BJ (cell line): ENCODE data around the gene MAML2. TPM values are rescaled to one million over a fixed set of nuclear protein-coding genes. Genes with fewer than 3 reads are reported as not detected.

Source experiments
- CTCF ChIA-PET: fragments of 350-600 bp; formaldehyde crosslinking; extraction: SDS; loops from one replicate; lab custom pipeline; 2021; ENCODE audit warnings: antibody characterized with exemption, inconsistent platforms; lab: Yijun Ruan, JAX
- POLR2A ChIA-PET: fragments of 300-600 bp; sonication (Branson Sonifier 250); formaldehyde crosslinking; extraction: SDS; loops from one replicate; lab custom pipeline; 2021; ENCODE audit warnings: antibody characterized with exemption; lab: Charles Lee
- DNase-seq: peaks from one replicate; pipeline ENCODE4 v3.0.0-alpha.2; 2011; ENCODE audit warnings: low read depth
- H3K27me3 ChIP-seq: 2 replicates; pipeline ENCODE4 v1.6.0; 2011; ENCODE audit warnings: low read length; ENCODE audit not compliant: control insufficient read depth, insufficient read depth
- H3K36me3 ChIP-seq: 2 replicates; pipeline ENCODE4 v1.5.1; 2011; ENCODE audit warnings: low read length; ENCODE audit not compliant: control insufficient read depth, insufficient read depth
- H3K4me3 ChIP-seq: 2 replicates; pipeline ENCODE4 v1.5.1; 2011; ENCODE audit warnings: low read depth, mild to moderate bottlenecking, control low read depth, low read length
- polyA plus RNA-seq: library from polyadenylated mRNA; depleted of rRNA; stranded (reverse); fragments of >200 nt; gene quantifications from 2 replicates; pipeline ENCODE4 v1.2.3, GENCODE V29; 2011
- TF ChIP-seq, protein P1 (sequence below): IDR thresholded peaks from 2 replicates; pipeline ENCODE4 v1.5.1; 2011; ENCODE audit warnings: low read depth, mild to moderate bottlenecking, control low read depth, inconsistent platforms, low read length, moderate library complexity; ENCODE audit not compliant: insufficient read depth

The MAML2 gene
- polyA plus RNA-seq, 1 experiment, result 22.0 TPM

DNA sequence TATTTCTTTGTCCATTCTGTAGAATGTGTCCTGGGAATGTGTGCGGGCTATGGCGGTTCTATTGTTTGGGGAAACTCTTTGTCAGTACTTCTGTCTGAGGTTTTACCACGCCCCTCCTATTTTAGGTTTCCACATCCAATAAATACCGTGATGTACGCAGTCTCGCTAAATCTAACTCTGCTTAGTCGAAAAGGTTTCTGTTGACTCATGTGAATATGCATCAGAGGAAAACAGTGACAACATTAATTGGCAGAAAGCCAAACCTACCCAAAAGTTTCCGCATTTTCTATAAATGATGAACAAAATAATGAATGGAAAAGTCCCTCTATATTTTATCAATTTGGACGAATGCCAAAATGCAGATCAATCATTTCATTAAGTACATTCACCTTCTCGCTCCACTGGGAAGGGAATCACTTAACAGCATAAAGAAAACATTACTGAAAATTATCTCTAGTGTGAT lies 143.4 kb downstream of the MAML2 start:
- ChIA-PET CTCF (interaction anchor here (1.7 kb wide), 1 partner anchor 109 kb away, joined by 3 read pairs; no protein-coding TSS in a partner anchor), POLR2A (no interaction called here)
- DNase-seq, result no peak
- TF ChIP-seq, protein P1, sequence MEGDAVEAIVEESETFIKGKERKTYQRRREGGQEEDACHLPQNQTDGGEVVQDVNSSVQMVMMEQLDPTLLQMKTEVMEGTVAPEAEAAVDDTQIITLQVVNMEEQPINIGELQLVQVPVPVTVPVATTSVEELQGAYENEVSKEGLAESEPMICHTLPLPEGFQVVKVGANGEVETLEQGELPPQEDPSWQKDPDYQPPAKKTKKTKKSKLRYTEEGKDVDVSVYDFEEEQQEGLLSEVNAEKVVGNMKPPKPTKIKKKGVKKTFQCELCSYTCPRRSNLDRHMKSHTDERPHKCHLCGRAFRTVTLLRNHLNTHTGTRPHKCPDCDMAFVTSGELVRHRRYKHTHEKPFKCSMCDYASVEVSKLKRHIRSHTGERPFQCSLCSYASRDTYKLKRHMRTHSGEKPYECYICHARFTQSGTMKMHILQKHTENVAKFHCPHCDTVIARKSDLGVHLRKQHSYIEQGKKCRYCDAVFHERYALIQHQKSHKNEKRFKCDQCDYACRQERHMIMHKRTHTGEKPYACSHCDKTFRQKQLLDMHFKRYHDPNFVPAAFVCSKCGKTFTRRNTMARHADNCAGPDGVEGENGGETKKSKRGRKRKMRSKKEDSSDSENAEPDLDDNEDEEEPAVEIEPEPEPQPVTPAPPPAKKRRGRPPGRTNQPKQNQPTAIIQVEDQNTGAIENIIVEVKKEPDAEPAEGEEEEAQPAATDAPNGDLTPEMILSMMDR, result no peak
- H3K27me3 ChIP-seq, result no peaks in the 10 kb centered on the region
- no peaks in the 10 kb centered on the region; the same call in none of the 2 replicates for H3K36me3 ChIP-seq
- H3K4me3 ChIP-seq, result no peak overlapping the region

DNA sequence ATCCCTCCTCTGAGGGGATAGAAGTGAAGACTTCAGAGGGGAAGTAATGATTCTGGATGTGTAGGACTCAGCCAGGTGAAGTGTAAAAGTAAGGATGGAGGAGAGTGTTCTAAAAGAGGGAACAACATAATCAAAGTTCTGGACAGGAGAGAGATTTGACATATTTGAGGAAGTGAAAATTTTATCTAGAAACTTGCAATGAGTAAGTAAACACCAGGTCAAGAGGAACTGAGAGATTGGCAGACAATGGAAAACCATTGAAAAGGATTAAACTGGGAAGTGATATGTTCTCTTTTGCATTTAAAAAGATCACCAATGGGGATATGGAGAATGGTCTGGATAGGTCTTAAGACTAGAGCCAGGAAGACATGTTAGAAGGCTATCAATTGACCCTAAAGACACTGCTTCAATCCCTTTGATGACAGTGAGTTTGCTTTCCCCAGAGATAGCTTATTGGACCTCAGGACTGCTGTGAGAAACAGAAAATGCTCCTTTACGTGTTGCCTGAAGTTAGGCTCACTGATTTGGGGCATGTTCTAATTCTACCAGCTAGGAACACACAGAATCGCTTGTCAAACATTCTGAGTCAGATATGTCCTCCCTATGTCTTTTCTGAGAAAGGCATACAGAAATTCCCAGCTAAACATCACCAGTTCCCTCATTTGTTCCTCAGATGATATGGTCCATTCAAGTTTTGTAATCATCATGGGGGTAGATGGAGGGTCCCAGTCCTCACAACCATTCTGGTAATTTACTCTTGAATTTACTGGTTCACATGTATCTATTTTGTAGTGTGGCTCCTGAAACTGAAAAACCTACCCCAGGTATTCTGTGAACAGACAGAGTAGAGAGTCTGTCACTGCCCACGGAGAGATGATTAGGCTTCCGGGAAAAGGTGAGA lies 144.9 kb downstream of the MAML2 start:
- H3K4me3 ChIP-seq, result no peak overlapping the region
- ChIA-PET POLR2A (interaction anchor here (0.6 kb wide), 1 partner anchor 142 kb away, joined by 4 read pairs; no protein-coding TSS in a partner anchor), CTCF (interaction anchor here (0.5 to 1.4 kb wide), 5 partner anchors 15 to 143 kb away, joined by 3 to 4 read pairs (median 3); no protein-coding TSS in a partner anchor)
- TF ChIP-seq, protein P1, result no peak
- no peaks in the 10 kb centered on the region; the same call in 1 of the 2 replicates for H3K36me3 ChIP-seq
- DNase-seq, result no peak
- no peaks in the 10 kb centered on the region for H3K27me3 ChIP-seq

DNA sequence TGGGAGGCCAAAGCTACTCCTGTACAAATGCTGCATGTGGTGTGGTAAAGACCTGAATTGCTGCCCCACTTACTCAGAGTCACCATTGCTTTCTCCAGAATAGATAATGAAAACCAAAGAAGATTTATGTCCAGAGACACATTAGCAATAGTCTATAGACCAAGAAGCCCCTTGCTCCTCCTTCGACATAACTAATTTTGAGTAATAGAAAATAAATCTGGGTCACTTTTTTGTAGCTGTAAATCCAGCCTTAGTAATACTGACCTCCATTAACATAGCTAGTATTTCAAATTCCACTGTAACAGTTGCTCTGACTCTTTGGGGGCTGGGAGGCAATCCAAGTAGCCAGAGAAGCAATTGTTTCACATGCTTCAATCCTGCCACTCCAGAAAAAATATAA lies 145.9 kb downstream of the MAML2 start:
- Histone ChIP-seq H3K27me3 (no peaks in the 10 kb centered on the region), H3K4me3 (no peak overlapping the region), H3K36me3 (no peaks in the 10 kb centered on the region; the same call in 1 of the 2 replicates)
- ChIA-PET POLR2A (interaction anchor here (0.5 to 0.6 kb wide), 2 partner anchors 143 to 163 kb away, joined by 4 to 14 read pairs; no protein-coding TSS in a partner anchor), CTCF (interaction anchor here (0.5 to 1.4 kb wide), 5 partner anchors 14 to 144 kb away, joined by 3 to 4 read pairs (median 3); no protein-coding TSS in a partner anchor)
- TF ChIP-seq, protein P1, result no peak
- no peak for DNase-seq

DNA sequence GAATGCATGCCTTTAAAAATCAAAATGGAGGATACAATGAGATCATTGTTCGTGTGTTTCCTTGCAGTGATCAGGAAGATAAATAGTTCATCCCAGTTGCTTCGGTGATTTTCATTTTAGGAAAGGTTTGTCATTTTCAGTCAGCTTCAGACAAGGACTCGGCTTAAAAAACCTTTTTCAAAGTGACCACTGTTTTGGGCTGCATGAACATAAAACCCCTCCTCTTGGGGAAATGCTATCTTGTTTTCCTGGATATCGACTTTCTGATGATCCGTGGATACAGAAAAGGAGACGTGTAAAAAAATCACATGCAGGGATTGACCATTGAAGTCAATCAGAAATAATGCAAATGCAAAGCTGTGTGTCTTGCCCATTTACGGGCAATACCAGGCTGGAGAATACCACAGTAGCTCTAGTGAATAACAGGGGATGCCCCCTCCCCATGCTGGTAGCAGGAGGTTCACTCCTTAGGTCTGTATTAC lies 146.8 kb downstream of the MAML2 start:
- H3K36me3 ChIP-seq, result no peaks in the 10 kb centered on the region; the same call in 1 of the 2 replicates
- no peak for DNase-seq
- POLR2A ChIA-PET, result no interaction called here
- CTCF ChIA-PET, result no interaction called here
- H3K27me3 ChIP-seq, result no peaks in the 10 kb centered on the region
- H3K4me3 ChIP-seq, result no peak overlapping the region
- TF ChIP-seq, protein P1, result no peak

DNA sequence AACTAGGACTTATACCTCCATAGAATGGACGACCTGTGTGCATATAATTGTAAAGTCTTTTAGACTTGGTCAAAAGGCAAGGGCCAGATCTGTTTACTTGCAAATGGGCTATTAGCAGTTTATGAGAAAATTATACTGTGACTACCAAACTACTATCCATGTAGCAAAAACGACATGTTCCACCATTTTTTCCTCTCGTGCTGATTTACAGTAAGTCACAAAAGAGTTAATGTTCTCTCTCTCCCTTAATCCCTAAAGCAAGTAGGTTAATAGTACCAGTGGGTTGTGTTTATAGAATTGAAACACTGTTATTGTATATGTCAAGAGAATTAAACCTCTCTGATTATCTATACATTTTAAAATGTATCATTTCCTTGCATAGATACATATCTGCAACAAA lies 147.3 kb downstream of the MAML2 start:
- Histone ChIP-seq H3K36me3 (no peaks in the 10 kb centered on the region; the same call in 1 of the 2 replicates), H3K27me3 (no peaks in the 10 kb centered on the region), H3K4me3 (no peak overlapping the region)
- TF ChIP-seq, protein P1, result no peak
- ChIA-PET POLR2A (no interaction called here), CTCF (no interaction called here)
- no peak for DNase-seq
